Mammary epithelial cell (primary cell): Measurements from ENCODE around the gene SLIT3.

ENCODE experiments used
- EZH2 ChIP-seq: IDR thresholded peaks from 2 replicates; pipeline ENCODE4 v1.6.1; 2012; ENCODE audit warnings: low read length, inconsistent platforms, borderline replicate concordance
- TF ChIP-seq, protein P1 (sequence below), 2 donors: IDR thresholded peaks in 1 of 2; conservative IDR thresholded peaks in 1 of 2; 2 replicates each; pipeline ENCODE4 v1.5.1; 2011 to 2012; ENCODE audit warnings: inconsistent platforms in 2 of 2, low read length in 2 of 2, mild to moderate bottlenecking in 2 of 2, control low read depth in 1 of 2, low read depth in 1 of 2; ENCODE audit not compliant: insufficient read depth in 1 of 2; ENCODE audit errors: extremely low read depth in 1 of 2

DNA sequence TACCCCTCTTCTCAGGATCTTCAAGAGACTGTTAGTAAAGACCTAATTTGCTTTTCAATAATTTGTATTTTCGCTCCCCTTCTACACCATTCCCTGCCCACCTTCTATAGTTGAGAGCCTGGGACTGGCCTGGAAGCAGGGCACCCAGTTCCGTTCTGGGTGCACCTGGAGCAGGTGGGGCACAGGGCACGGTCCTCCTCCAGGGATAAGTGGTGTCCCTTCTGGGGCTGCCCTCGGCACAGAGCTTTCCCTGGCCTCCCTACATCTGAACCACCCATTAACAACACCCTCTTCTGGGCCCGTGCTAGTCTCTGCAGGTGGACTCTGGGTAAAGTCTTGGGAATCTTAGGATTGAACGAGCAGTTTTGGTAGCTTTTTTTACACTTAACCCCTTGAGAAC, 628.9 kb downstream of the SLIT3 start:
- TF ChIP-seq, protein P1, sequence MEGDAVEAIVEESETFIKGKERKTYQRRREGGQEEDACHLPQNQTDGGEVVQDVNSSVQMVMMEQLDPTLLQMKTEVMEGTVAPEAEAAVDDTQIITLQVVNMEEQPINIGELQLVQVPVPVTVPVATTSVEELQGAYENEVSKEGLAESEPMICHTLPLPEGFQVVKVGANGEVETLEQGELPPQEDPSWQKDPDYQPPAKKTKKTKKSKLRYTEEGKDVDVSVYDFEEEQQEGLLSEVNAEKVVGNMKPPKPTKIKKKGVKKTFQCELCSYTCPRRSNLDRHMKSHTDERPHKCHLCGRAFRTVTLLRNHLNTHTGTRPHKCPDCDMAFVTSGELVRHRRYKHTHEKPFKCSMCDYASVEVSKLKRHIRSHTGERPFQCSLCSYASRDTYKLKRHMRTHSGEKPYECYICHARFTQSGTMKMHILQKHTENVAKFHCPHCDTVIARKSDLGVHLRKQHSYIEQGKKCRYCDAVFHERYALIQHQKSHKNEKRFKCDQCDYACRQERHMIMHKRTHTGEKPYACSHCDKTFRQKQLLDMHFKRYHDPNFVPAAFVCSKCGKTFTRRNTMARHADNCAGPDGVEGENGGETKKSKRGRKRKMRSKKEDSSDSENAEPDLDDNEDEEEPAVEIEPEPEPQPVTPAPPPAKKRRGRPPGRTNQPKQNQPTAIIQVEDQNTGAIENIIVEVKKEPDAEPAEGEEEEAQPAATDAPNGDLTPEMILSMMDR (conservative IDR thresholded peaks at IDR 0.05 in 1 of 2, IDR thresholded peaks at IDR 0.05 in 1 of 2; ENCODE audit: extremely low read depth in 1 of 2, insufficient read depth in 1 of 2, low read depth in 1 of 2, low read length in 2 of 2), result no peak
- TF ChIP-seq EZH2, result no peak
